Tibial artery (tissue), 4 donors: ENCODE data around the gene DPP10.

ENCODE experiments used
- DNase-seq, 2 donors: peaks; one replicate each; pipeline ENCODE4 v3.0.0-alpha.2; 2019
- H3K27ac ChIP-seq, 2 donors: fragments of 200-600 bp; sonication (generic) in 1 of 2; 1 replicate in 1 of 2; 2 replicates in 1 of 2; pipeline ENCODE4 v1.5.1; 2018 to 2019; ENCODE audit warnings: mild to moderate bottlenecking in 1 of 2
- H3K27me3 ChIP-seq, 2 donors: fragments of 200-600 bp; sonication (generic) in 1 of 2; one replicate each; pipeline versions ENCODE4 v1.5.1 to v1.6.0; 2016 to 2019
- H3K36me3 ChIP-seq, 3 donors: fragments of 200-600 bp; sonication (generic) in 2 of 3; one replicate each; pipeline ENCODE4 v1.5.1; 2016 to 2019; ENCODE audit warnings: mild to moderate bottlenecking in 2 of 3
- H3K4me1 ChIP-seq, 4 donors: fragments of 200-600 bp; sonication (generic) in 2 of 4; 1 replicate in 3 of 4; 2 replicates in 1 of 4; pipeline ENCODE4 v1.5.1; 2016 to 2019
- H3K4me3 ChIP-seq, 2 donors: fragments of 200-600 bp; sonication (generic) in 1 of 2; 1 replicate in 1 of 2; 2 replicates in 1 of 2; pipeline ENCODE4 v1.5.1; 2018 to 2019; ENCODE audit warnings: mild to moderate bottlenecking in 2 of 2
- H3K9me3 ChIP-seq, 3 donors: fragments of 200-600 bp; sonication (generic) in 1 of 3; one replicate each; pipeline ENCODE4 v1.5.1; 2016 to 2019
- CTCF ChIP-seq, 2 experiments: fragments of 200-600 bp in 1 of 2; fragments of 450-650 bp in 1 of 2; IDR thresholded peaks; one replicate each; pipeline ENCODE4 v1.5.1; 2017 to 2019; ENCODE audit warnings: antibody characterized with exemption in 2 of 2, mild to moderate bottlenecking in 1 of 2, moderate library complexity in 1 of 2
- intact Hi-C: fragments of 100-400 bp; cut with DNase I; formaldehyde crosslinking; loops from one replicate; pipeline ENCODE4 v1.15.0; 2023; ENCODE audit warnings: low total_unique reads

Gene DPP10

GRCh38 chr2:114787486-114787885 lies 345.0 kb downstream of the DPP10 start:
- Histone ChIP-seq H3K4me1 (no peaks in the 10 kb centered on the region), H3K9me3 (no peaks in the 10 kb centered on the region), H3K36me3 (no peaks in the 10 kb centered on the region), H3K4me3 (no peak overlapping the region), H3K27me3 (no peaks in the 10 kb centered on the region), H3K27ac (no peak overlapping the region)
- no peak for TF ChIP-seq CTCF (IDR thresholded peaks at IDR 0.05)
- DNase-seq: no peak
- intact Hi-C loops: no loop called here

GRCh38 chr2:114789989-114790388 lies 347.5 kb downstream of the DPP10 start:
- Histone ChIP-seq H3K36me3 (no peaks in the 10 kb centered on the region), H3K27me3 (no peaks in the 10 kb centered on the region), H3K27ac (no peak overlapping the region), H3K9me3 (no peaks in the 10 kb centered on the region), H3K4me1 (no peaks in the 10 kb centered on the region), H3K4me3 (no peak overlapping the region)
- intact Hi-C loops: no loop called here
- no peak for DNase-seq
- no peak for TF ChIP-seq CTCF (IDR thresholded peaks at IDR 0.05)

- Histone ChIP-seq H3K27ac (no peak overlapping the region), H3K4me1 (no peaks in the 10 kb centered on the region), H3K4me3 (no peak overlapping the region), H3K27me3 (no peaks in the 10 kb centered on the region), H3K9me3 (no peaks in the 10 kb centered on the region), H3K36me3 (no peaks in the 10 kb centered on the region)
- intact Hi-C loops: no loop called here
- no peak for DNase-seq
- no peak for TF ChIP-seq CTCF (IDR thresholded peaks at IDR 0.05)
These were observed 355.1 kb downstream of the DPP10 start for GRCh38 chr2:114797540-114797939.

GRCh38 chr2:114797942-114798341 lies 355.5 kb downstream of the DPP10 start:
- intact Hi-C loops: no loop called here
- H3K27ac ChIP-seq: no peak overlapping the region
- DNase-seq: no peak
- TF ChIP-seq CTCF (IDR thresholded peaks at IDR 0.05): no peak
- no peaks in the 10 kb centered on the region for H3K9me3 ChIP-seq
- no peaks in the 10 kb centered on the region for H3K36me3 ChIP-seq
- no peaks in the 10 kb centered on the region for H3K27me3 ChIP-seq
- H3K4me3 ChIP-seq: no peak overlapping the region
- H3K4me1 ChIP-seq: no peaks in the 10 kb centered on the region

- no peak for DNase-seq
- no peak for TF ChIP-seq CTCF (IDR thresholded peaks at IDR 0.05)
- Histone ChIP-seq H3K4me1 (no peaks in the 10 kb centered on the region), H3K4me3 (no peak overlapping the region), H3K36me3 (no peaks in the 10 kb centered on the region), H3K9me3 (no peaks in the 10 kb centered on the region), H3K27ac (no peak overlapping the region), H3K27me3 (no peaks in the 10 kb centered on the region)
- intact Hi-C loops: no loop called here
These were observed 357.9 kb downstream of the DPP10 start for GRCh38 chr2:114800371-114800770.

GRCh38 chr2:114805195-114805594 lies 362.8 kb downstream of the DPP10 start:
- intact Hi-C loops: no loop called here
- no peak for DNase-seq
- Histone ChIP-seq H3K4me3 (no peak overlapping the region), H3K4me1 (no peaks in the 10 kb centered on the region), H3K27ac (no peak overlapping the region), H3K9me3 (no peaks in the 10 kb centered on the region), H3K36me3 (no peaks in the 10 kb centered on the region), H3K27me3 (no peaks in the 10 kb centered on the region)
- no peak for TF ChIP-seq CTCF (IDR thresholded peaks at IDR 0.05)
